HEK293T (cell line): ENCODE data around the gene CCNY.

Experiments used
- ELF4 ChIP-seq: fragments of 450-650 bp; IDR thresholded peaks from 2 replicates; pipeline ENCODE4 v1.6.1; 2017; ENCODE audit warnings: antibody characterized with exemption
- FOXK2 ChIP-seq: fragments of 450-650 bp; IDR thresholded peaks from 2 replicates; pipeline ENCODE4 v1.6.1; 2016; ENCODE audit warnings: mild to moderate bottlenecking
- FOXM1 ChIP-seq: fragments of 450-650 bp; IDR thresholded peaks from 2 replicates; pipeline ENCODE4 v1.6.1; 2017; ENCODE audit warnings: mild to moderate bottlenecking, borderline replicate concordance
- HDGF ChIP-seq: fragments of 450-650 bp; IDR thresholded peaks from 2 replicates; pipeline ENCODE4 v1.6.1; 2017; ENCODE audit warnings: antibody characterized with exemption, borderline replicate concordance
- SP1 ChIP-seq: fragments of 450-650 bp; IDR thresholded peaks from 2 replicates; pipeline ENCODE4 v1.6.1; 2017
- ZNF384 ChIP-seq: fragments of 450-650 bp; IDR thresholded peaks from 2 replicates; pipeline ENCODE4 v1.6.1; 2016
- TF ChIP-seq, protein P1 (sequence below): fragments of 450-650 bp; IDR thresholded peaks from 2 replicates; pipeline ENCODE4 v1.6.1; 2016

DNA sequence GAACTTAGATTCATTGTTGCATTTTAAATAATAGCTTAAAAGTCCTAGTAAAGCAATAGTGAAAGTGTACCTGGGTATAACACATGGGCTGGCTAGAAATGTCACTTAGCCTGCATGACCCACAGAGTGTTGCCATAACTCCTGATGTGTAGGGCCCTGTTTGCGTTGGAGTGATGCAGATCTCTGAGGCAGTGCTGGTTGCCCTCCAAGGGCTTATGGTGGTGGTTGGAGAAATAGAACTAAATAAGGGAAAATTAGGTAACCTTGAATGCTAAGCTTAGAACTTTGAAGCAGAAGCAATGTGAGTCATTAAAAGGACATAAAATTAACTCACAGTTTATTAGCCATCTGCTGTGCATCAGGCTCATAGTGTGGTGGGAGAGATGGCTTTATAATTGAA, 105.7 kb downstream of the CCNY start:
- no peak for TF ChIP-seq HDGF
- no peak for TF ChIP-seq FOXM1
- no peak for TF ChIP-seq FOXK2
- TF ChIP-seq ZNF384: no peak
- no peak for TF ChIP-seq SP1
- TF ChIP-seq, protein P1, sequence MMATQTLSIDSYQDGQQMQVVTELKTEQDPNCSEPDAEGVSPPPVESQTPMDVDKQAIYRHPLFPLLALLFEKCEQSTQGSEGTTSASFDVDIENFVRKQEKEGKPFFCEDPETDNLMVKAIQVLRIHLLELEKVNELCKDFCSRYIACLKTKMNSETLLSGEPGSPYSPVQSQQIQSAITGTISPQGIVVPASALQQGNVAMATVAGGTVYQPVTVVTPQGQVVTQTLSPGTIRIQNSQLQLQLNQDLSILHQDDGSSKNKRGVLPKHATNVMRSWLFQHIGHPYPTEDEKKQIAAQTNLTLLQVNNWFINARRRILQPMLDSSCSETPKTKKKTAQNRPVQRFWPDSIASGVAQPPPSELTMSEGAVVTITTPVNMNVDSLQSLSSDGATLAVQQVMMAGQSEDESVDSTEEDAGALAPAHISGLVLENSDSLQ: no peak
- no peak for TF ChIP-seq ELF4
